Measurements from ENCODE around the gene TMEM186. TPM values are rescaled to one million over a fixed set of nuclear protein-coding genes. Genes with fewer than 3 reads are reported as not detected.

TMEM186 gene
- total and polyA plus RNA-seq, 2 of the 4 experiments (the other 2 are of a cell fraction), result 5.7 to 6.8 TPM

GRCh38 chr16:8831450-8831849 lies 34.0 kb upstream of the TMEM186 start:
- Histone ChIP-seq H4K20me1 (ENCODE audit: insufficient read depth, low read length) (peaks cover 32% of the 10 kb centered on the region), H3K18ac (ENCODE audit: low read depth, low read length) (no peak overlapping the region), H2AFZ (replicated peaks; ENCODE audit: low read length, poor library complexity) (no peak overlapping the region), H2BK20ac (ENCODE audit: low read depth, low read length) (no peak overlapping the region), H3K9me3 (ENCODE audit: control insufficient read depth, insufficient read depth, low read length) (no peaks in the 10 kb centered on the region), H3K79me1 (ENCODE audit: low read depth in 1 of 2, low read length in 2 of 2) (peaks cover 32 to 59% of the 10 kb centered on the region in 2 experiments), H2BK15ac (ENCODE audit: low read depth, low read length) (no peak overlapping the region), H3K4me2 (ENCODE audit: low read depth, low read length) (no peak overlapping the region), H3K23ac (ENCODE audit: low read depth, low read length) (no peak overlapping the region), H3K14ac (replicated peaks; ENCODE audit: low read depth, low read length) (no peak overlapping the region), H3K9me1 (ENCODE audit: insufficient read depth, low read length) (peaks cover 12% of the 10 kb centered on the region), H3K9ac (ENCODE audit: low read depth, low read length) (no peak overlapping the region), H2AK9ac (replicated peaks; ENCODE audit: low read depth, low read length, poor library complexity) (no peak overlapping the region), H3K4me1 (ENCODE audit: control insufficient read depth, insufficient read depth, low read length) (no peaks in the 10 kb centered on the region), H3K56ac (ENCODE audit: extremely low read depth, insufficient read depth, low read length) (no peak overlapping the region), H3K4me3 (ENCODE audit: insufficient read depth, low read depth, low read length) (no peak overlapping the region), H4K91ac (ENCODE audit: insufficient read depth, low read depth, low read length) (no peak overlapping the region), H4K5ac (ENCODE audit: low read depth, low read length) (no peak overlapping the region), H2AK5ac (ENCODE audit: low read depth, low read length) (no peak overlapping the region), H3K36me3 (ENCODE audit: control insufficient read depth, insufficient read depth, low read length) (peaks cover 40% of the 10 kb centered on the region), H2BK5ac (ENCODE audit: low read depth, low read length, poor library complexity, severe bottlenecking) (no peak overlapping the region), H3K4ac (ENCODE audit: low read depth, low read length) (no peak overlapping the region), H3K27me3 (ENCODE audit: control insufficient read depth, insufficient read depth, low read length) (no peaks in the 10 kb centered on the region), H2BK120ac (ENCODE audit: low read depth, low read length) (no peak overlapping the region), H4K8ac (ENCODE audit: low read depth in 2 of 2, low read length in 2 of 2) (no peak overlapping the region; a peak in 1 of 4 replicates), H3K27ac (ENCODE audit: insufficient read depth, low read length) (no peak overlapping the region)
- dilution Hi-C loops (cut with HindIII; ENCODE audit: low sequenced_read_pairs, unreplicated experiment), result no loop called here
- ATAC-seq (ENCODE audit: low read depth), result no peak
- POLR2A ChIA-PET (ENCODE audit: unreplicated experiment), result no interaction called here
- BruUV-seq (replicated peaks), result no TSS peak
- TF ChIP-seq MAZ (IDR thresholded peaks at IDR 0.05; ENCODE audit: borderline replicate concordance, low read depth, low read length), result no peak
- no peak for TF ChIP-seq ELK1 (IDR thresholded peaks at IDR 0.05; ENCODE audit: borderline replicate concordance, low read depth, low read length)
- no peak for TF ChIP-seq CEBPB (IDR thresholded peaks at IDR 0.05; ENCODE audit: low read depth, low read length)
- no peak for TF ChIP-seq SMC3 (IDR thresholded peaks at IDR 0.05; ENCODE audit: low read depth, low read length)
- TF ChIP-seq BHLHE40 (IDR thresholded peaks at IDR 0.05; ENCODE audit: low read depth, low read length), result no peak
- no peak for TF ChIP-seq CTCF (conservative IDR thresholded peaks at IDR 0.05; ENCODE audit: low read depth, low read length)
- TF ChIP-seq POLR2A (IDR thresholded peaks at IDR 0.05; ENCODE audit: low read depth, low read length), result no peak
- TF ChIP-seq USF2 (IDR thresholded peaks at IDR 0.05; ENCODE audit: low read depth, low read length), result no peak
- TF ChIP-seq CHD1 (IDR thresholded peaks at IDR 0.05; ENCODE audit: low read depth, low read length), result no peak
- no peak for TF ChIP-seq RFX5 (IDR thresholded peaks at IDR 0.05; ENCODE audit: low read depth, low read length)
- TF ChIP-seq MAFK (IDR thresholded peaks at IDR 0.05; ENCODE audit: low read depth, low read length), result no peak
- no peak for TF ChIP-seq FOS (IDR thresholded peaks at IDR 0.05; ENCODE audit: low read depth, low read length)
- TF ChIP-seq MXI1 (IDR thresholded peaks at IDR 0.05; ENCODE audit: borderline replicate concordance, low read depth, low read length), result no peak
- TF ChIP-seq RAD21 (IDR thresholded peaks at IDR 0.05; ENCODE audit: low read length), result no peak
- no peak for TF ChIP-seq RCOR1 (IDR thresholded peaks at IDR 0.05; ENCODE audit: insufficient replicate concordance, low read length)
- no peak for TF ChIP-seq NFE2L2 (IDR thresholded peaks at IDR 0.05; ENCODE audit: low read depth, low read length)
- DNase-seq, result no peak
- in situ Hi-C loops (cut with MboI; ENCODE audit: low sequenced_read_pairs), result no loop called here
- intact Hi-C loops (cut with micrococcal nuclease), result no loop called here
- CTCF ChIA-PET, result interaction anchor here (0.6 kb wide), 1 partner anchor 14 kb away, joined by 3 read pairs; no protein-coding TSS in a partner anchor
- WGBS, 2 experiments (ENCODE audit: extremely low coverage in 2 of 2, insufficient read length in 1 of 2), result 100% methylated on average over 1 of the region's 9 CpGs; no CpG with 5 or more reads in 1 of the 2 experiments
